Ishikawa (cell line): Measurements from ENCODE around the gene GNAS.

Source experiments
- CEBPB ChIP-seq: IDR thresholded peaks from 2 replicates; pipeline ENCODE4 v1.6.1; 2012
- CREB1 ChIP-seq: IDR thresholded peaks from 2 replicates; pipeline ENCODE4 v1.6.1; 2012; ENCODE audit warnings: low read depth
- EGR1 ChIP-seq: IDR thresholded peaks from 2 replicates; pipeline ENCODE4 v1.6.1; 2012
- EP300 ChIP-seq: IDR thresholded peaks from 2 replicates; pipeline ENCODE4 v1.6.1; 2012; ENCODE audit warnings: borderline replicate concordance
- FOXM1 ChIP-seq: IDR thresholded peaks from 2 replicates; pipeline ENCODE4 v1.6.1; 2012; ENCODE audit warnings: low read depth, borderline replicate concordance
- NFIC ChIP-seq: IDR thresholded peaks from 2 replicates; pipeline ENCODE4 v1.6.1; 2012
- RAD21 ChIP-seq: IDR thresholded peaks from 2 replicates; pipeline ENCODE4 v1.6.1; 2012; ENCODE audit warnings: low read depth
- TAF1 ChIP-seq: IDR thresholded peaks from 2 replicates; pipeline ENCODE4 v1.6.1; 2012; ENCODE audit warnings: low read depth, mild to moderate bottlenecking
- TEAD4 ChIP-seq: IDR thresholded peaks from 2 replicates; pipeline ENCODE4 v1.6.1; 2012
- YY1 ChIP-seq: IDR thresholded peaks from 2 replicates; pipeline ENCODE4 v1.6.1; 2012; ENCODE audit warnings: low read depth
- ZBTB7A ChIP-seq: IDR thresholded peaks from 2 replicates; pipeline ENCODE4 v1.6.1; 2012; ENCODE audit warnings: low read depth
- TF ChIP-seq, protein P1 (sequence below): IDR thresholded peaks from 2 replicates; pipeline ENCODE4 v1.6.1; 2012
- TF ChIP-seq, protein P2 (sequence below): IDR thresholded peaks from 2 replicates; pipeline ENCODE4 v1.6.1; 2012; ENCODE audit warnings: low read depth, mild to moderate bottlenecking

- no peak for TF ChIP-seq RAD21
- TF ChIP-seq EP300: no peak
- TF ChIP-seq, protein P1, sequence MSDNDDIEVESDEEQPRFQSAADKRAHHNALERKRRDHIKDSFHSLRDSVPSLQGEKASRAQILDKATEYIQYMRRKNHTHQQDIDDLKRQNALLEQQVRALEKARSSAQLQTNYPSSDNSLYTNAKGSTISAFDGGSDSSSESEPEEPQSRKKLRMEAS: no peak
- no peak for TF ChIP-seq YY1
- TF ChIP-seq, protein P2, sequence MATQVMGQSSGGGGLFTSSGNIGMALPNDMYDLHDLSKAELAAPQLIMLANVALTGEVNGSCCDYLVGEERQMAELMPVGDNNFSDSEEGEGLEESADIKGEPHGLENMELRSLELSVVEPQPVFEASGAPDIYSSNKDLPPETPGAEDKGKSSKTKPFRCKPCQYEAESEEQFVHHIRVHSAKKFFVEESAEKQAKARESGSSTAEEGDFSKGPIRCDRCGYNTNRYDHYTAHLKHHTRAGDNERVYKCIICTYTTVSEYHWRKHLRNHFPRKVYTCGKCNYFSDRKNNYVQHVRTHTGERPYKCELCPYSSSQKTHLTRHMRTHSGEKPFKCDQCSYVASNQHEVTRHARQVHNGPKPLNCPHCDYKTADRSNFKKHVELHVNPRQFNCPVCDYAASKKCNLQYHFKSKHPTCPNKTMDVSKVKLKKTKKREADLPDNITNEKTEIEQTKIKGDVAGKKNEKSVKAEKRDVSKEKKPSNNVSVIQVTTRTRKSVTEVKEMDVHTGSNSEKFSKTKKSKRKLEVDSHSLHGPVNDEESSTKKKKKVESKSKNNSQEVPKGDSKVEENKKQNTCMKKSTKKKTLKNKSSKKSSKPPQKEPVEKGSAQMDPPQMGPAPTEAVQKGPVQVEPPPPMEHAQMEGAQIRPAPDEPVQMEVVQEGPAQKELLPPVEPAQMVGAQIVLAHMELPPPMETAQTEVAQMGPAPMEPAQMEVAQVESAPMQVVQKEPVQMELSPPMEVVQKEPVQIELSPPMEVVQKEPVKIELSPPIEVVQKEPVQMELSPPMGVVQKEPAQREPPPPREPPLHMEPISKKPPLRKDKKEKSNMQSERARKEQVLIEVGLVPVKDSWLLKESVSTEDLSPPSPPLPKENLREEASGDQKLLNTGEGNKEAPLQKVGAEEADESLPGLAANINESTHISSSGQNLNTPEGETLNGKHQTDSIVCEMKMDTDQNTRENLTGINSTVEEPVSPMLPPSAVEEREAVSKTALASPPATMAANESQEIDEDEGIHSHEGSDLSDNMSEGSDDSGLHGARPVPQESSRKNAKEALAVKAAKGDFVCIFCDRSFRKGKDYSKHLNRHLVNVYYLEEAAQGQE: no peak
- TF ChIP-seq TAF1: no peak
- no peak for TF ChIP-seq TEAD4
- no peak for TF ChIP-seq NFIC
- no peak for TF ChIP-seq EGR1
- no peak for TF ChIP-seq CEBPB
- no peak for TF ChIP-seq ZBTB7A
- TF ChIP-seq FOXM1: no peak
- TF ChIP-seq CREB1: no peak
Measured at GRCh38 chr20:58889334-58889760, 36.8 kb downstream of the GNAS start.
